NCI-H526 (cell line): Measurements from ENCODE around the gene SPDYE6.
"Not testable (repeated sequence)": the region's sequence is repeated elsewhere in the genome, so short reads cannot be mapped to it uniquely, and the experiment has no call there.

Experiments
- DNase-seq, 2 experiments: peaks; one replicate each; lab custom pipeline; 2025; lab: John Stamatoyannopoulos, UW

Gene SPDYE6, protein sequence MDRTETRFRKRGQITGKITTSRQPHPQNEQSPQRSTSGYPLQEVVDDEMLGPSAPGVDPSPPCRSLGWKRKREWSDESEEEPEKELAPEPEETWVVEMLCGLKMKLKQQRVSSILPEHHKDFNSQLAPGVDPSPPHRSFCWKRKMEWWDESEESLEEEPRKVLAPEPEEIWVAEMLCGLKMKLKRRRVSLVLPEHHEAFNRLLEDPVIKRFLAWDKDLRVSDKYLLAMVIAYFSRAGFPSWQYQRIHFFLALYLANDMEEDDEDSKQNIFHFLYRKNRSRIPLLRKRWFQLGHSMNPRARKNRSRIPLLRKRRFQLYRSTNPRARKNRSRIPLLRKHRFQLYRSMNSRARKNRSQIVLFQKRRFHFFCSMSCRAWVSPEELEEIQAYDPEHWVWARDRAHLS

DNA sequence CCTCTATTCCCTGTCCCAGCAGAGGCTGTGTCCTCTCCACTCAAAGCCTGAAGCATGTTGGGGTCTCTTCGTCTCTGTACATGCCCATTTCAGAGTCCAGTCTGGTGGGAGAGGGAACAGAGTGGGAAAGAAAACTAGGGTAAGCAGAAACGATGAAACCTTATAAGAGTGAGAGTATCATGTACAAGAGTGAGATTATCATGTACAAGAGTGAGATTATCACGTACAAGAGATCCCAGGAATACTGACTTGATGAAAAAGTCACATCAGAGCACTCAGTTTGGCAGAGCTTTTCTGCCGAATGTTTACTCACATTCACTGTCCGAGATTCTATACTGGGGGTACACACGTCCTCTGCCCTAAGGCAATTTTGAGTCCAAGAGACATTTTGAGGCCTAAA, at the start of gene SPDYE6:
TSS of gene SPDYE6 (minus strand) at position 101 of the 400 bp plus-strand sequence. CDS start 421 bp downstream, outside the sequence.
- DNase-seq, result not testable (repeated sequence)

DNA sequence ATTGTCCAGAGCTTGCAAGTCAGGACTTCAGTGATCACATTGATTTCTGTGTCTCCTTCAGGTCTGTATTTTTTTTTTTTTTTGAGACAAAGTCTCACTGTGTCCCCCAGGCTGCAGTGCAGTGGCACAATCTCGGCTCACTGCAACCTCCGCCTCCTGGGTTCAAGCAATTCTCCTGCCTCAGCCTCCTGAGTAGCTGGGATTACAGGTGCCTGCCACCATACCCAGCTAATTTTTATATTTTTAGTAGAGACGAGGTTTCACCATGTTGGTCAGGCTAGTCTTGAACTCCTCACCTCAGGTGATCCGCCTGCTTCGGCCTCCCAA, 48.6 kb upstream of the SPDYE6 start:
- DNase-seq, result not testable (repeated sequence)

DNA sequence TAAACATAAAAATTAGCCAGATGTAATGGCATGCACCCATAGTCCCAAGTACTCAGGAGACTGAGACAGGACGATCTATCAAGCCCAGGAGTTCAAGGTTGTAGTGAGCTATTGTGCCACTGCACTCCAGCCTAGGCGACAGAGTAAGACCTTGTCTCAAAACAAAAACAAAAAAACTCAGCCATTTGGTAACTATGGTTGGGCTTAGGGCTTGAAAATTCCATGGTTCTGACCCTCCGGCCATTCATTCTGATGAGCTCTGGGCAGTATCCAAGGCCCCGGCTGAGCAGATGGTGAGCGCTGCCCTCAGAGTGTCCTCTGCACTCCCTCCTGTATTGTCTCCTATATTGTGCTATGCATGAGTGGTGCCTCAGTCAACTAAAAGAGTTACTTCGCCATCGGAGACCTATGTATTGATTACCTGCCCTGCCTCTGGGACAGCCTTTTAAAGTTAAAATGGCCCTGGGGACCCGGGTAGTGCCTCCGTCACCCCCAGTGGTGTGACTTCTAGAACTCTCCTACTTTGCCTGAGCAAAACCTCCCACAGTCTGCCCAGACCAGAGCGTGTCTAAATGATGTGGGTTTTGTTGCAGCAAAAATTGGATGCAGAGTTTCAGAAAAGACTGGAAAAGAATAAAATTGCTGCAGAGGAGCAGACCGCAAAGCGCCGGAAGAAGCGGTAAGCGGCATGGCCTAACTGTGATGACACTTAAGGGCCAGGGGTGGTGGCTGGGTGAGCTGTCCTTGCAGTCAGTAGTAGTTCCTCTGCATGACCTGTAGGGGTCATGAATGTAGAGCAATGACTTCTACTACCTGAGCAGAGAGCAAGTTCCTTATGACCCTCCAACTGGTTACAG, 48.0 kb upstream of the SPDYE6 start:
- peak; percentile 38 to 76 for DNase-seq

DNA sequence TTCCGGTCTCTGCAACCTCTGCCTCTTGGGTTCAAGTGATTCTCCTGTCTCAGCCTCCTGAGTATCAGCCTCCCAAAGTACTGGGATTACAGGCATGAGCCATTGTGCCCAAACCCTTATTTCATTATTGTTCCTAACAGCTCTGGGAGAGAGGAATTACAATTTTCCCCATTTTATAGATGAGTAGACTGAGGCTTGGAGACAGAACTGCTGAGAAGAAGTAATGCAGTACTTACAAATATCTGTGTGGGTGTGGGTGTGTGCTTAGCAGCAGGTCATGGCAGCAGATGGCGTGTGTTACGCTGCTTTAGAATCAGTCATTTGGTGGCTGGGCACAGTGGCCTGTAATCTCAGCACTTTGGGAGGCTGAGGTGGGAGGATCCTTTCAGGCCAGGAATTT, 47.3 kb upstream of the SPDYE6 start:
- DNase-seq, result no peak

DNA sequence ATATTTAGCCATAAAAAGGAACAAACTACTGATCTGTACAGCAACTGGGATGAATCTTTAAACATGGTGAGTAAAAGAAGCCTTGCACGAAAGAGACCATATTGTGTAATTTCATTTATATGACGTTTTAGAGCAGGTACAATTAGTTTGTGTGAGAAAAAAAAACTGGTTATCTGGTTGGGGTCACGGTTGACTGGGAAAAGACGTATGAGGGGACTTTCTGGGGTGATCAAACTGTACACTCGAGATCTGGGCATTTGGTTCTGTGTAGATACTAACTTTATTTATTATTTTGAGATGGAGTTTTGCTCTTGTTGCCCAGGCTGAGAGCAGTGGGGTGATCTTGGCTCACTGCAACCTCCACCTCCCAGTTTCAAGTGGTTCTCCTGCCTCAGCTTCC, 44.1 kb upstream of the SPDYE6 start:
- DNase-seq, result no peak

DNA sequence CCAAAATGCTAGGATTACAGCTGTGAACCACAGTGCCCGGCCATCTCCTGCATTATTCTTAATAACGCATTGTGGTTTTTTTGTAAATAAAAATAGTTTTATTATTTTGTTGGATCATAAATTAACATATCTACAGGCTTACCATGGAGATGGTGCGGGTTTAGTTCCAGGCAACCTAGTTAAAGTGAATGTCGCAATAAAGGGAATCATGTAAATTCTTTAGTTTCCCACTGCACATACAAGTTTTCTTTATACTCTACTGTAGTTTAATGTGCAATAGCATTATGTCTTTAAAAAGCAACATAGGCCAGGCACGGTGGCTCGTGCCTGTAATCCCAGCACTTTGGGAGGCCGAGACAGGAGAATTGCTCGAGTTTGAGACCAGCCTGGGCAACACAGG, 42.3 kb upstream of the SPDYE6 start:
- no peak for DNase-seq

DNA sequence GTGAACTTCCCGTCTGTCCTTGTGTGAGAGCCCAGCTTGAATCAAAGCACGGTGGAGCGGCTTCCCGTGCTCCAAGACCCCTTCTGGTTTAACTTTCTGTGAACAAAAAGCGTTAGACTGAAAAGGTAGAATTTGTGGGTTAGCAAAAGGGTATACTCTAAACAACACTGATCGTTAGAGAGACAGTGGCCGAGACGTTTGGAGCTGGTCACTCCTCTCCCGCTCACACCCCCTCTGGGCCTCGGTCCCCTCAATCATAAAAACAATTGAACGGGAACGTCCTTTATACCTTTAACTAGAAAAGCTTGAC, 40.4 kb upstream of the SPDYE6 start:
- DNase-seq, result peak in 1 of 2 experiments; percentile 27

DNA sequence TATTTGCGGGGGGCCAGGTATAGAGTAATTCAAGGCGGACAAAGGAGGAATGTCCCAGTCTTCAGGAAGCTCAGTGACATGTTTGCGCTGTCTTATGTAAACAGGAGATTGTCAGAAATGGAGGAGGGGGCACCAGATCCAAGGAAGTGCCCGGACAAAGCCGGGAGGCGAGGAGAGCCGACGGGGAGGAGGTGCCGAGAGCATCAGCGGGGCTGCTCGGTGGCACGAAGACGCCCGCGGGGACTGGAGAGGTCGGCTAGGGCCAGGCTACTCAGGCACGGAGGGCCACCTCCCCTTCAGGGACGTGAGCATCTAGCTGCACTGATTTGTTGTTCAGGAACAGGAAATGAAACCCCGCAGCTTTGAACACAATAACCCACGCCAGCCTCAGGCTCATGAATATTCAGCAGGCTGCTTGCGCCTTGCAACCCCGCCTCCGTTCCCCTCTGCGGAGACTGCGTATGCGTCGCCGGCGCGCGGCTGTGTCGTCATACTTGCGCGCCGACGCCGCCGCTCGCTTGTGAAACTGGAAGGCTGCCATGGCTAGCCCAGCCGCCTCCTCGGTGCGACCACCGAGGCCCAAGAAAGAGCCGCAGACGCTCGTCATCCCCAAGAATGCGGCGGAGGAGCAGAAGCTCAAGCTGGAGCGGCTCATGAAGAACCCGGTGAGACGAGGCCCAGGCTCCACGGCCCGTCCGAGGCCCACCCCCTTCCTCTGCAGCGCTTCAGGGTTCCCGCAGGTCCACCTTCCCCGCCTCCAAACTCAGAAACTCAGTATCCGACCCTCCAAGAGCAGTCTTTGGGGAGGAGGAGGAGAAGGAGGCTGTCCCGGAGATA, 39.8 kb upstream of the SPDYE6 start, which contains the start of gene PRKRIP1:
TSS of gene PRKRIP1 (plus strand) at position 491 of the 837 bp plus-strand sequence. CDS start at position 540, 49 bp downstream.
- peak; percentile 89 to 96 for DNase-seq

DNA sequence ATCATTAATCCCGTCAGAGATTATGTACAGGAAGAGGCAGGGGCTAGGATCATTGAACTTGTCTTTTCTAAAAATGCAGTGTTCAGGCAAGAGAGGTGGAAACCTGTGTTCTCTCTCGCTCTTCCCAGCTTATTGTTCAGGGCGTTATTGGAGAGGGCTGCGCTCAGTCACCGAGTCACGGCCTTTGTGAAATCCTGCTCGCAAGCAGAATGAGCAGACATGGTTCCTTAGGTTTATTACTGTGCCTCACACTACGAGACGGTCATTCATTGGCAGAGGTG, 39.3 kb upstream of the SPDYE6 start:
- DNase-seq, result peak in 1 of 2 experiments; percentile 71

DNA sequence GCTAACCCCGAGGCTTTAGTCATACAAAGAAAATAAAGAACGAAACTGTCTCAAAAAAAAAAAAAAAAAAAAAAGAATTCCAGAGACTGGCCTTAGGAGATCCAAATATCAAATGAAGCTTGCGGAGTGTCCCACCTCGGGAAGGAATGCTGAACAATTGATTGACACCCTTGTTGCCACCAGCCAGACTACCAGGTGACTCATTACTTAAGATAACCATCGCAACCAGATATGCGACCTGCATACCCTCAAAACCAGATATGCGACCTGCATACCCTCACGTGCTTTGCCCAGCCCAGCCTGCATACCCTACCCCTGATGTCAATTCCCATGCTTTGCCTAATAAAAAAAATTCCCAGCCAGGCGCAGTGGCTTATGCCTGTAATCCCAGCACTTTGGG, 37.2 kb upstream of the SPDYE6 start:
- no peak for DNase-seq

DNA sequence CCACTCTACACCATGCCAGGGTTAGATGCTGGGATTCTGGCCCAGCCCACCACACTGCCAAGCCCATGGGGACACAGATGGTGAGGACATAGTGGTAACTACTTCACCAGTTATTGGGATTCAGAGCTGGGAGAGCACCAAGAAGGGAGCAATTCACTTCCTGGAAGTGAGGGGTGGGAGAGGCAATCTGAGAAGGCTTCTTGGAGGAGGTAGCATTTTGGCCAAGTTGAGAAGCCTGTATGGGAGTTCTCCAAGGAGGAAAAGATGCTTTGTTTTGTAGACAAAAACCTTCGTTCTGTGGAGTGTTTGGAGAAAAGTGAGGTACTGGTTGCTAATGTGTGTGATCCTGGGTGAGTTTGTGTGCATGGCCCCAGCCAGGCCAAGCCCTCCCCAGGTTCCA, 36.1 kb upstream of the SPDYE6 start:
- DNase-seq, result no peak

DNA sequence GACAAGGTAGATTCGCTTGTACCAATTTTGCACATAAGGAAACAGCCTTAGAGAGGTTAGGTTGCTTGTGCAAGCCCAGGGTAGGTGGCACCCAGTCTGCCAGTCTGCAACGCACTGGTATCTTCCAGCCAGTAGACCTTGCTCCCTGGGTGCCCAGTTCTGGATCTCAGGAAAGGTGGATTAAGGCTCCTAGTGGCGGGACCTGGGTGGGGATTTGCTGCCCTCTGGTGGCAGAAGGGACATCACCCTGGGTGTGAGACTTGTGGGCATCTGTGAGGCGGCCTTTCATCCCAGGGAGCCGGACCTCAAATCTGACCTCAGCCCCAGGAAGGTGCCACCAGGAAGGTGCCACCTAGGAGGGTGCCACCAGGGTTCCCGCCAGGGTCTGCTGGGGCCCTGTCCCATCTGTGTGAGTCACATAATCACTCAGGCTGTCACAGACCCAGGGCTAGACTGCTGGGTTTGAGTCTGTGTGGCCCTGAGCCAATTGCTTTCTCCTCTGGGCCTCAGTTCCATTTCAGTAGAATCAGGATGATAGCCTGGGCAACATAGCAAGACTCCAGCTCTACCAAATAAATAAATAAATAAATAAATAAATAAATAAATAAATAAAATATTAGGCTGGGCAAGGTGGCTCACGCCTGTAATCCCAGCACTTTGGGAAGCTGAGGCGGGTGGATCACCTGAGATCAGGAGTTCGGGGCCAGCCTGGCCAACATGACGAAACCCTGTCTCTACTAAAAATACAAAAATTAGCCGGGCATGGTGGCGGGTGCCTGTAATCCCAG, 34.6 kb upstream of the SPDYE6 start:
- peak; percentile 78 to 93 for DNase-seq

DNA sequence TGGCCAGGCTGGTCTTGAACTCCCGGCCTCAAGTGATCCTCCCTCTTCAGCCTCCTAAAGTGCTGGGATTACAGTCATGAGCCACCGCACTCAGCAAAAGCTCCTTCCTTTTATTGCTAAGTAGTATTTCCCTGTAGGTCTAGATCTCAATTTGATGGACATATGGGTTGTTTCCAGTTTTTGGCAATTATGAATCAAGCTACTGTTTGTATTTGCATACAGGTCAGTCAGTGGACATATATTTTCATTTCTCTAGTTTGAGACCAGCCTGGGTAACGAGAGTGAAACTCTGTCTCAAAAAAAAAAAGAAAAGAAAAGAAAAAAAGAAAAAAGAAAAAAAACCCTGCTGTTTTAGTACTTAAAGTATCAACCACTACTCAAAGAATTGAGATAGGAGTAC, 33.6 kb upstream of the SPDYE6 start:
- DNase-seq, result no peak

DNA sequence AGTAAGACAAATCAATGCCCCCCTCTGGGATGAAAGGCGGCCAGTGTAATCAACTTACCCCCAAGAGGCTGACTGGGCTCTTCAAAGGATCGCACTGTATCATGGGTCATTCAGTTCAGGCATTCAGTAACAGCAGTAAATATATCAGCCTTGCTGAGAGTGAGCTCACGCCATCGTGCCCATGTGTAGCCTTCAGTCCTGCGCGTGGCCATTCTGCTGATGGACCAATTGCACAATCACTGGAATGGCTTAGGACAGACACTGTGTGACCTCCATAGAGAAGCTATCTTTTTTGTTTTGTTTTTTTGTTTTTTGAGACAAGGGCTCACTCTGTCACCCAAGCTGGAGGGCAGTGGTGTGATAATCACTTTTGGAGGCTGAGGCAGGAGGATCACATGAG, 30.8 kb upstream of the SPDYE6 start:
- no peak for DNase-seq

DNA sequence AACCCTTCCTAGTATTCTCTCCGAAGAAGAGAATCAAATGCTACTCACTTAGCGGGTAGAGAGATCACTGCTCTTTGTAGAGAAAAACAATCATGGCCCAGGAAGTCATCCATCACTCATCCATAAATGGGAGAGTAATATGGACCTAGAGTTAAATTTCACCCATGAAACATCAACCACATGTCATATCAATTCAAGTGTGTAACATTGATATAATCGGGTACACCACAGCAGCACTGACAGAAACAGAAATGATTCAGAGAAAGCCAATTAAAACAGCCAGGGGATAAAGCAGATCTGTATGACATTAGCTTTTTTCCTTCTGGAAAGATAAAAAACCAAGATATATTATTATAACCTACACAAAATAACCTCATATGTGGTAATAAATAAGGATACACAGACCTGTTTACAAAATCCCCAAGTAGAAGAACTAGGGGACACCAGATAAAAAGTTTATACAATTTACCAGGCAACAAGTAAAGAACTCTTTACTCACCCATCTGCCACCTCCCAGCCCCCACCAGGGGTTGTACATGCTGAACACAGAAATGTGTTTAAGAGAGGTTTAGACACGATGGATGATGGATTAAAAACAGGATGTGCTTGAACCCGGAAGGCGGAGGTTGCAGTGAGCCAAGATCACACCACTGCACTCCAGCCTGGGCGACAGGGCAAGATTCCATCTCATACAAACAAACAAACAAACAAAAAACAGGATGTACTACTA, 25.6 kb upstream of the SPDYE6 start:
- not testable (repeated sequence) for DNase-seq

DNA sequence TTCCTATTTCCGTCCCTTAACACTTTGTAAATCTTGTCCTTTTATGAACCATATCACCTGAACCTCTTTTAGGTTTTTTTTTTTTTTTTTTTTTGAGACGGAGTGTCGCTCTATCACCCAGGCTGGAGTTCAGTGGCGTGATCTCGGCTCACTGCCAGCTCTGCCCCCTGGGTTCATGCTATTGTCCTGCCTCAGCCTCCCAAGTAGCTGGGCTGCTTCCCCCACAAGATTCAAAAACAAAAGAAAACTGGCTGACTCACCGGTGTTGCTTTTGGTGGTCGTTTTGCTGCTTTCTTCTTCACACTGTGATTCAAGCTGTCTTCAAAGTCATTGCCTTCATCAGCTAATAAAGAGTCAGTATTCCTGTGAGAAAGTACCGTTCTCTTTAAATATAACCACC, 24.6 kb upstream of the SPDYE6 start:
- not testable (repeated sequence) for DNase-seq

DNA sequence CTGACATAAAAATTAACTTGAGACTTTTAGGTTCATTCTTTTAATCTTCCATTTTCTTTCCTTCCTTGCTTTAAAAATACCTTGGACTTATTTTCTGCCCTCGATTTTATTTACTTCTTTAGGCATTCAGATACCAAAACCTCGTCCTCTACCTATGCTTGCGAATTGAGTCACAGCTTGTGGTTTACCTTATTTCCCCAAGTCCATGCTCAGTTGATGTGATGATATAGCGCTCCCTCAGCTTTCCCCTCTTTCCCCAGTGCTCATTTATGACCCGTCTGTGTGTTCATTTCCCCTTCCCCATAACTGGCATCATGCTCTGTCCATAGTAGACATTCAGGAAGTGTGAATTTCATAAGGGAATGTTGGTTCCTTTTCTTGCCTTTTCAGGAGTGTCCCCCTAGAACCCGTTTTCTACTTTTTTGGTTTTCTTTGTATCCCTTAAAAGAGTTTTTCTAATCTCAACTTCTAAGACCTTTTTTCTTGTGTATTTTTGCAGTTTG, 20.8 kb upstream of the SPDYE6 start:
- DNase-seq, result no peak

DNA sequence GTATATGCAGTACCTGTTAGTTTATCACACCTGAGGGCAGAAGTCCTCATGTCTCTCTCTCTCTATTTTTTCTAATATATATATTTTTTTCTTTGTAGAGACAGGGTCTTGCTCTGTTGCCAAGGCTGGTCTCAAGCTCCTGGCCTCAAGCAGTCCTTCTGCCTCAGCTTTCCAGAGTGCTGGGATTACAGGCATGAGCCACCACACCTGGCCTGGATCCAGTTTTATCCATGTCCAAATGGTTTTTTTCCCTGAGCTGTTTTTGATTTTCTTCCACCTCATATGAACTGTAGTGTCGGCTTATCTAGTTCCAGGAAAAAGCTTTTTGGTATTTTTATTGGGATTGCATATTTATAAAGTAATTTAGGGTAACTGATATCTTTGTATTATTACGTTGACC, 16.6 kb upstream of the SPDYE6 start:
- DNase-seq, result not testable (repeated sequence)

DNA sequence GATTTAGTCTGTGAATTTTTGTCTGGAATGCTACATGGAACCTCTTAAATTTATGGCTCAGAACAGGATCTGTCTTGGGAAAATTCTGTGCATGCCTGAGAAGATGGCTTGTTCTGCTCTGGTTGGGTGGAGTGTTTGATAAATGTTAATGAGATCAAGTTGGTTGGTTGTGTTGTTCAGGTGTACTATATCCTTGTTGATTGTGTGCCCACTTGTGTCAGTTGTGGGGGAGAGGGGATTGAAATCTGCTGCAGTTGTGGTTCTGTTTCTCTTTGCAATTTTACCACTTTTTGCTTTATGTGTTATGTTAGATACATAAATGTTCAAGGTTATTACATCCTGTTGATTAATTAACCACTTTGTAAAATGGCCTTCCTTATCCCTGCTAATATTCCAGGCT, 13.8 kb upstream of the SPDYE6 start:
- not testable (repeated sequence) for DNase-seq

DNA sequence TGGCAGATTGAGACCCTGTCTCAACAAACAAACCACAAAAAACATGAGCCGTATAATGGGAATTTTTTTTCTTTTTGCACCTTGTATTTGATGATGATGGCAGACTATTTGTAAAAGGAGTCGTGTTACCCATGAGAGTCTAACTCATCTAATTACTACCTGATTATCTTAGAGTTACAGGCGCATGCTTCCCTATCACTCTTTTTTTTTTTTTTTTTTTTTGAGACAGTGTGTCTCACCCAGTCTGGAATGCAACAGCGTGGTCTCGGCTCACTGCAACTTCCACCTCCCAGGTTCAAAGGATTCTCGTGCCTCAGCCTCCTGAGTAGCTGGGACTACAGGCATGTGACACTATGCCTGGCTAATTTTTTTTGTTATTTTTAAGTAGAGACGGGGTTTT, 9.1 kb upstream of the SPDYE6 start:
- not testable (repeated sequence) for DNase-seq

DNA sequence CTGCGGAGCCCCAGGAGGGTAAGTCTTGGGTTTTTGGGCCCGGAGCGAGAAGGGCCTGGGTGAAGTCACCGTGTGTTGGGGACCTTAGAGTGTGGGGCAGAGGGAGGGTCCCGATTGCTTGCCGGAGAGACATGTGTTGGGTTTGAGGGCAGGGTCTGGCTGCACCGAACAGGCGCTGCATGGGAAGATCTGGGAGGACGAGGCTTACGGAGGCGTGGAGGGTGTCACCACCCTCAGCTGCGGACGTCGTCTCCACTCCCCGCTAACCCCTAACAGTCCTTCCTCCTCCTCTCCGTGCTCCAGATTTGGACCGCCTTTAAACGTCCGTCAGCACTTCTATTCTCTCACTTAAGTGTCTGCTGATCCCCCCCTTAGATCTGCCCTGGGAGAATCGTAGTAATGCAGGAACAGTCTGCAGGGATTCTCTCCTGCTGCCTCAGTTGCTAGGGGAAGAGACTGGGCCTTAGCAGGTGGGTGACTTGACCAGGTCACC, 8.2 kb upstream of the SPDYE6 start:
- DNase-seq, result peak in 1 of 2 experiments; percentile 10
